ENCODE results near the gene PRRC2B.
A peak's percentile ranks its signal among the peaks of the same experiment; 100 is the strongest.
"Not testable (repeated sequence)": the region's sequence is repeated elsewhere in the genome, so short reads cannot be mapped to it uniquely, and the experiment has no call there.

The PRRC2B gene

GRCh38 chr9:131485728-131486422, 92.0 kb downstream of the PRRC2B start:
- DNase-seq (ENCODE audit: low read depth) = no peak

GRCh38 chr9:131487001-131487400, 93.1 kb downstream of the PRRC2B start:
- DNase-seq (ENCODE audit: low read depth) = no peak

- DNase-seq (ENCODE audit: low read depth) = no peak
Measured at GRCh38 chr9:131487621-131488031, 93.7 kb downstream of the PRRC2B start.

GRCh38 chr9:131490514-131490913, 96.6 kb downstream of the PRRC2B start:
- no peak for DNase-seq (ENCODE audit: low read depth)

- DNase-seq (ENCODE audit: low read depth) = no peak
Measured at GRCh38 chr9:131491001-131491710, 97.3 kb downstream of the PRRC2B start.

- DNase-seq (ENCODE audit: low read depth) = no peak
Measured at GRCh38 chr9:131492070-131492469, 98.2 kb downstream of the PRRC2B start.

GRCh38 chr9:131494296-131494870, 100.5 kb downstream of the PRRC2B start:
- DNase-seq (ENCODE audit: low read depth) = no peak

GRCh38 chr9:131495785-131496184, 101.9 kb downstream of the PRRC2B start:
- DNase-seq (ENCODE audit: low read depth) = no peak

- DNase-seq (ENCODE audit: low read depth) = no peak
Measured at GRCh38 chr9:131496844-131497405, 103.0 kb downstream of the PRRC2B start.

- no peak for DNase-seq (ENCODE audit: low read depth)
Measured at GRCh38 chr9:131499254-131499767, 105.4 kb downstream of the PRRC2B start.

- DNase-seq (ENCODE audit: low read depth) = peak; percentile 53
Measured at GRCh38 chr9:131500377-131500776, 106.5 kb downstream of the PRRC2B start.

- peak; percentile 49 for DNase-seq (ENCODE audit: low read depth)
Measured at GRCh38 chr9:131500939-131501541, 107.2 kb downstream of the PRRC2B start.

GRCh38 chr9:131502781-131503625, 109.1 kb downstream of the PRRC2B start, which contains the start of gene POMT1:
Gene POMT1, plus strand, starts transcription at chr9:131502918. Its CDS starts 1,301 bp downstream, at chr9:131504219.
- peak; percentile 87 for DNase-seq (ENCODE audit: low read depth)

GRCh38 chr9:131503626-131504465, 110.0 kb downstream of the PRRC2B start:
- peak; percentile 55 for DNase-seq (ENCODE audit: low read depth)

GRCh38 chr9:131505012-131505411, 111.1 kb downstream of the PRRC2B start:
- DNase-seq (ENCODE audit: low read depth) = no peak

- no peak for DNase-seq (ENCODE audit: low read depth)
Measured at GRCh38 chr9:131511416-131511815, 117.5 kb downstream of the PRRC2B start.

GRCh38 chr9:131511880-131512279, 118.0 kb downstream of the PRRC2B start:
- DNase-seq (ENCODE audit: low read depth) = no peak

- no peak for DNase-seq (ENCODE audit: low read depth)
Measured at GRCh38 chr9:131513177-131513576, 119.3 kb downstream of the PRRC2B start.

GRCh38 chr9:131515559-131516031, 121.7 kb downstream of the PRRC2B start:
- not testable (repeated sequence) for DNase-seq (ENCODE audit: low read depth)

GRCh38 chr9:131516100-131516499, 122.2 kb downstream of the PRRC2B start:
- DNase-seq (ENCODE audit: low read depth) = no peak

All from activated T-cell treated with anti-CD3 and anti-CD28 coated beads for 24 hours (primary cell).